NT2/D1 (cell line): Measurements from ENCODE around the gene CHTF18.

Source experiments
- SUZ12 ChIP-seq: IDR thresholded peaks from 2 replicates; pipeline ENCODE4 v1.6.1; 2011; ENCODE audit not compliant: insufficient read length, insufficient read depth; ENCODE audit errors: extremely low read depth
- YY1 ChIP-seq: IDR thresholded peaks from 2 replicates; pipeline ENCODE4 v1.6.1; 2011; ENCODE audit not compliant: insufficient read length, insufficient read depth
- ZNF274 ChIP-seq: IDR thresholded peaks from 2 replicates; pipeline ENCODE4 v1.6.1; 2011; ENCODE audit warnings: mild to moderate bottlenecking, low read depth, low read length

DNA sequence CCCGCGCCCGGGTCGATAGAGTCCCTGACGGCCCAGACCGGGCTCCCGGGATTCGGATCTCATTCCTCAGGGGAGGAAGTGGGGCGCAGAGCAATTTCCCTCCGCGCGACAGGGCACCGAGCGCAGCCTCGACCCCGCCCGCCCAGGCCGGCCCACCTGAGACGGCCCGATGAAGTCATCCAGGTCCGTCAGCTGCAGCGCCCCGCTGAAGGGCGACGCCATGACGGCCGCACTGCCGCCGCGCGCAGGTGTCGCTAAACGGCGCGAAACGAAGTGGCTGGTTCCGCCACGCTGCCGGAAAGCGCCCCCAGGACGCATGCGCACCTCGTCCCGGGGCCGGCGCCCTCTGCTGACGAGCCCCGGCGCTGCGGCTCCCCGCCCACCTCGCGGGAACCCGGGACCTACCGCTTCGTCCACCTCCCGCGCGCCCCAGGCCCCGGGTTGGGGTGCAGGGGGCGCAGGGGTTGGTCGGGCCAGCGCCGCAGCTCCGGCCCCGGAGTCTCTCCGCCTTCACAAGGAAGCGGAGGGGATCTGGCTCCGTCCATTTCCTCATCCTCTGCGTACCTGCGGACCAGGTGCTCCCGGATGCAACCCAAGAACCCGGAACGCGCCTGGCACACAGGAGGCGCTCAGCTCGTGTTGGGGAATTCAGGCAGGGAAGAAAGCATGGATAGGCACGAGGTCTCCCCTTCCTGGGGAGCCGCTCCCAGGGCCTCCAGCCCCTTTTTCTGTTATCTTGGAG, 47.5 kb upstream of the CHTF18 start, which contains the start of gene CIAO3:
- TF ChIP-seq SUZ12 = no peak
- TF ChIP-seq YY1 = peak; percentile 93
- TF ChIP-seq ZNF274 = no peak
